Measurements from ENCODE around the gene SLC4A11.

GRCh38 chr20:3209946-3210317 is 29.1 kb downstream of the SLC4A11 start:
- TF ChIP-seq CTCF (IDR thresholded peaks at IDR 0.05), result no peak
- TF ChIP-seq POLR2A (IDR thresholded peaks at IDR 0.05), result no peak
